ENCODE results near the gene G2E3. TPM values are rescaled to one million over a fixed set of nuclear protein-coding genes. Genes with fewer than 3 reads are reported as not detected.

G2E3 gene
- total and polyA plus RNA-seq, 2 donors (not counting 3 experiments of a cell fraction or from before 2014, with no cell fraction given), result 4.2 to 34.8 TPM

- CTCF ChIA-PET, result interaction anchor here (1.4 kb wide), 1 partner anchor 197 kb away, joined by 3 read pairs; no protein-coding TSS in a partner anchor
These were observed 13.3 kb downstream of the G2E3 start for GRCh38 chr14:30572237-30572636.

More at GRCh38 chr14:30572237-30572636, 13.3 kb downstream of the G2E3 start:
- dilution Hi-C loops (cut with MboI; ENCODE audit: extremely low pct_ligation_motif_present, low sequenced_read_pairs) (no loop called here), intact Hi-C loops (cut with micrococcal nuclease) (no loop called here)
- no peak overlapping the region for H3K9ac ChIP-seq (replicated peaks; ENCODE audit: extremely low read depth, insufficient read depth, low read length)
- no peak overlapping the region for H3K27ac ChIP-seq (ENCODE audit: insufficient read depth, low read depth, low read length)
- no peak overlapping the region for H2AFZ ChIP-seq (ENCODE audit: low read depth, low read length)
- no peak overlapping the region for H3K4me3 ChIP-seq (replicated peaks in 1 of 3; ENCODE audit: insufficient read depth in 1 of 3, low read depth in 1 of 3, low read length in 3 of 3)
- no peak for TF ChIP-seq FOS (IDR thresholded peaks at IDR 0.05; ENCODE audit: borderline replicate concordance, insufficient read depth, low read length)
- no peak for TF ChIP-seq EZH2 (IDR thresholded peaks at IDR 0.05; ENCODE audit: borderline replicate concordance, low read depth, low read length, severe bottlenecking)
- no peak for TF ChIP-seq JUN (IDR thresholded peaks at IDR 0.05; ENCODE audit: borderline replicate concordance, insufficient read depth, insufficient read length, low read depth)
- TF ChIP-seq MAX (IDR thresholded peaks at IDR 0.05; ENCODE audit: insufficient read depth, insufficient read length), result no peak
- TF ChIP-seq GATA2 (IDR thresholded peaks at IDR 0.05; ENCODE audit: insufficient read depth, insufficient read length, low read depth, low read length), result no peak
- no peak for TF ChIP-seq POLR2AphosphoS5 (IDR thresholded peaks at IDR 0.05; ENCODE audit: insufficient read depth, low read depth, low read length)
- TF ChIP-seq POLR2A (IDR thresholded peaks at IDR 0.05; ENCODE audit: low read depth, low read length), result no peak
- TF ChIP-seq MYC (IDR thresholded peaks at IDR 0.05; ENCODE audit: low read depth, low read length), result no peak
- no peak for TF ChIP-seq CTCF (IDR thresholded peaks at IDR 0.05; ENCODE audit: extremely low read depth in 1 of 2, insufficient read depth in 1 of 2, low read depth in 1 of 2, low read length in 2 of 2)
- BruUV-seq (replicated peaks), result no TSS peak
- no peaks in the 10 kb centered on the region for H3K36me3 ChIP-seq (ENCODE audit: control insufficient read depth in 2 of 2, extremely low read depth in 1 of 2, insufficient read depth in 2 of 2, low read length in 2 of 2)
- H3K27me3 ChIP-seq (ENCODE audit: control insufficient read depth in 2 of 2, insufficient read depth in 2 of 2, low read length in 2 of 2), result no peaks in the 10 kb centered on the region
- DNase-seq (ENCODE audit: low read depth, low spot score), result no peak
- peaks cover 2% of the 10 kb centered on the region for H3K9me1 ChIP-seq (replicated peaks; ENCODE audit: control insufficient read depth, extremely low read depth, insufficient read depth, low read length)
- H3K4me2 ChIP-seq (ENCODE audit: insufficient read depth, low read length), result no peak overlapping the region
- no peaks in the 10 kb centered on the region for H3K9me3 ChIP-seq (replicated peaks; ENCODE audit: control insufficient read depth, insufficient read depth, low read length)
- H3K79me2 ChIP-seq (ENCODE audit: control insufficient read depth, insufficient read depth, low read length), result peaks cover 100% of the 10 kb centered on the region
- peaks cover 7% of the 10 kb centered on the region for H4K20me1 ChIP-seq (replicated peaks; ENCODE audit: control insufficient read depth, extremely low read depth, insufficient read depth, low read length)
- POLR2A ChIA-PET, result no interaction called here
- peaks cover 11% of the 10 kb centered on the region for H3K4me1 ChIP-seq (ENCODE audit: control insufficient read depth, extremely low read depth, insufficient read depth, low read length)
- FAIRE-seq, result no peak

Data from endothelial cell of umbilical vein (primary cell).